Measurements from ENCODE around the gene PARP9.

PARP9 gene

GRCh38 chr3:122577409-122578031, 13.4 kb upstream of the PARP9 start, which contains the start of gene PARP15:
PARP15 (plus strand) TSS chr3:122577650; CDS start chr3:122577668, 18 bp downstream.
- TF ChIP-seq REST (IDR thresholded peaks at IDR 0.05; ENCODE audit: insufficient read depth in 1 of 2, low read depth in 2 of 2, low read length in 2 of 2) (no peak), SIN3A (IDR thresholded peaks at IDR 0.05; ENCODE audit: borderline replicate concordance, insufficient read depth, low read length) (no peak), TAF1 (IDR thresholded peaks at IDR 0.05; ENCODE audit: borderline replicate concordance, insufficient read depth, low read length) (no peak), FOXP2 (optimal IDR thresholded peaks at IDR 0.05; ENCODE audit: borderline replicate concordance, extremely low read depth, extremely low read length, insufficient read depth) (no peak), POLR2AphosphoS5 (IDR thresholded peaks at IDR 0.05; ENCODE audit: low read depth, low read length) (no peak)

- TF ChIP-seq TAF1 (IDR thresholded peaks at IDR 0.05; ENCODE audit: borderline replicate concordance, insufficient read depth, low read length) (no peak), SIN3A (IDR thresholded peaks at IDR 0.05; ENCODE audit: borderline replicate concordance, insufficient read depth, low read length) (no peak), POLR2AphosphoS5 (IDR thresholded peaks at IDR 0.05; ENCODE audit: low read depth, low read length) (no peak), FOXP2 (optimal IDR thresholded peaks at IDR 0.05; ENCODE audit: borderline replicate concordance, extremely low read depth, extremely low read length, insufficient read depth) (no peak), REST (IDR thresholded peaks at IDR 0.05; ENCODE audit: insufficient read depth in 1 of 2, low read depth in 2 of 2, low read length in 2 of 2) (no peak)
Observed at GRCh38 chr3:122576174-122576940, 12.3 kb upstream of the PARP9 start.

- TF ChIP-seq SIN3A (IDR thresholded peaks at IDR 0.05; ENCODE audit: borderline replicate concordance, insufficient read depth, low read length): no peak
- TF ChIP-seq REST (IDR thresholded peaks at IDR 0.05; ENCODE audit: insufficient read depth in 1 of 2, low read depth in 2 of 2, low read length in 2 of 2): no peak
- no peak for TF ChIP-seq POLR2AphosphoS5 (IDR thresholded peaks at IDR 0.05; ENCODE audit: low read depth, low read length)
- TF ChIP-seq FOXP2 (optimal IDR thresholded peaks at IDR 0.05; ENCODE audit: borderline replicate concordance, extremely low read depth, extremely low read length, insufficient read depth): no peak
- no peak for TF ChIP-seq TAF1 (IDR thresholded peaks at IDR 0.05; ENCODE audit: borderline replicate concordance, insufficient read depth, low read length)
Observed at GRCh38 chr3:122572940-122573412, 8.9 kb upstream of the PARP9 start.

GRCh38 chr3:122568755-122569154, 4.7 kb upstream of the PARP9 start:
- no peak for TF ChIP-seq SIN3A (IDR thresholded peaks at IDR 0.05; ENCODE audit: borderline replicate concordance, insufficient read depth, low read length)

- TF ChIP-seq SIN3A (IDR thresholded peaks at IDR 0.05; ENCODE audit: borderline replicate concordance, insufficient read depth, low read length): no peak
- no peak for TF ChIP-seq FOXP2 (optimal IDR thresholded peaks at IDR 0.05; ENCODE audit: borderline replicate concordance, extremely low read depth, extremely low read length, insufficient read depth)
- no peak for TF ChIP-seq REST (IDR thresholded peaks at IDR 0.05; ENCODE audit: insufficient read depth in 1 of 2, low read depth in 2 of 2, low read length in 2 of 2)
- no peak for TF ChIP-seq POLR2AphosphoS5 (IDR thresholded peaks at IDR 0.05; ENCODE audit: low read depth, low read length)
- TF ChIP-seq TAF1 (IDR thresholded peaks at IDR 0.05; ENCODE audit: borderline replicate concordance, insufficient read depth, low read length): no peak
Observed at GRCh38 chr3:122563717-122564025, 429 bp downstream of the PARP9 start.
